A549 (cell line): Measurements from ENCODE around the gene ZBTB8A. TPM values are rescaled to one million over a fixed set of nuclear protein-coding genes. Genes with fewer than 3 reads are reported as not detected.

Experiments
- ATAC-seq, 2 experiments: fragments of 200-7000 bp in 1 of 2; fragments of >200 bp in 1 of 2; cut with Nextera tagmentation in 1 of 2; cut with Tn5 transposase in 1 of 2; 3 replicates each; pipeline versions ENCODE4 v1.8.0 to v1.9.1; 2018 to 2020; ENCODE audit warnings: mild to moderate bottlenecking in 1 of 2, moderate library complexity in 1 of 2
- CTCF ChIA-PET: fragments of 300-600 bp; sonication (Branson Sonifier 250); formaldehyde crosslinking; extraction: SDS; loops from one replicate; lab custom pipeline; 2021; ENCODE audit warnings: antibody characterized with exemption, inconsistent platforms; lab: Yijun Ruan, JAX
- POLR2A ChIA-PET: fragments of 350-600 bp; formaldehyde crosslinking; extraction: SDS; loops from one replicate; lab custom pipeline; 2021; ENCODE audit warnings: antibody characterized with exemption, inconsistent platforms; lab: Yijun Ruan, JAX
- DNase-seq, 2 experiments: peaks; one replicate each; pipeline versions ENCODE4 v3.0.0 to v3.0.0-alpha.2; 2011 to 2016; ENCODE audit warnings: low read depth in 1 of 2, low spot score in 1 of 2
- FAIRE-seq: peaks from 2 replicates; lab custom pipeline; 2011; peaks lifted over from hg19 to GRCh38; lab: Jason Lieb, UNC
- H3K27ac ChIP-seq, 2 experiments: fragments of >200 bp; sonication (Bioruptor Twin); formaldehyde crosslinking; 3 replicates each; pipeline ENCODE4 v1.5.1; 2016 to 2017
- H3K4me1 ChIP-seq: fragments of >200 bp; sonication (Bioruptor Twin); formaldehyde crosslinking; 3 replicates; pipeline ENCODE4 v1.6.1; 2016
- H3K4me2 ChIP-seq: fragments of >200 bp; sonication (Bioruptor Twin); formaldehyde crosslinking; 3 replicates; pipeline ENCODE4 v1.6.1; 2016
- H3K4me3 ChIP-seq: fragments of >200 bp; sonication (Bioruptor Twin); formaldehyde crosslinking; 3 replicates; pipeline ENCODE4 v1.5.1; 2016
- H3K9me3 ChIP-seq: fragments of >200 bp; sonication (Bioruptor Twin); formaldehyde crosslinking; 3 replicates; pipeline ENCODE4 v1.6.1; 2016
- BHLHE40 ChIP-seq: IDR thresholded peaks from 2 replicates; pipeline ENCODE4 v1.6.1; 2012; ENCODE audit warnings: low read depth, low read length, inconsistent platforms
- FOXS1 ChIP-seq: fragments of 250-450 bp; sonication (Bioruptor Pico); IDR thresholded peaks from 2 replicates; pipeline ENCODE4 v1.5.0; 2020; ENCODE audit warnings: mild to moderate bottlenecking, moderate library complexity
- GATA3 ChIP-seq: IDR thresholded peaks from 2 replicates; pipeline ENCODE4 v1.6.1; 2012; ENCODE audit warnings: borderline replicate concordance
- JUNB ChIP-seq: fragments of >200 bp; sonication (Bioruptor Twin); formaldehyde crosslinking; IDR thresholded peaks from 2 replicates; pipeline ENCODE4 v1.6.1; 2016
- KDM5A ChIP-seq: fragments of 200-600 bp; sonication (generic); IDR thresholded peaks from 2 replicates; pipeline ENCODE4 v1.6.1; 2016; ENCODE audit warnings: antibody characterized with exemption, mild to moderate bottlenecking
- MAZ ChIP-seq: fragments of 150-350 bp; IDR thresholded peaks from 2 replicates; pipeline ENCODE4 v1.6.1; 2014; ENCODE audit warnings: antibody characterized with exemption, low read depth, low read length, borderline replicate concordance
- MYC ChIP-seq: IDR thresholded peaks from 2 replicates; pipeline ENCODE4 v1.6.1; 2012; ENCODE audit warnings: mild to moderate bottlenecking, inconsistent platforms, low read length, improper control_type of control experiment, borderline replicate concordance
- NFE2L2 ChIP-seq: fragments of 150-350 bp; conservative IDR thresholded peaks from 2 replicates; pipeline ENCODE4 v1.6.1; 2014; ENCODE audit warnings: low read length
- PHF8 ChIP-seq: fragments of 200-600 bp; sonication (generic); IDR thresholded peaks from 2 replicates; pipeline ENCODE4 v1.6.1; 2016; ENCODE audit warnings: low read depth, mild to moderate bottlenecking, antibody characterized with exemption, moderate library complexity, borderline replicate concordance
- RCOR1 ChIP-seq: fragments of 150-350 bp; IDR thresholded peaks from 2 replicates; pipeline ENCODE4 v1.6.1; 2014; ENCODE audit warnings: antibody characterized with exemption, low read length, low read depth
- SREBF2 ChIP-seq: fragments of 450-650 bp; IDR thresholded peaks from 2 replicates; pipeline ENCODE4 v1.6.1; 2014; ENCODE audit warnings: mild to moderate bottlenecking, moderate library complexity
- ZSCAN20 ChIP-seq: fragments of 250-450 bp; sonication (Bioruptor Pico); IDR thresholded peaks from 2 replicates; pipeline ENCODE4 v1.8.0; 2022; ENCODE audit warnings: mild to moderate bottlenecking, moderate library complexity
- WGBS: methylation state at CpG from one replicate; pipeline ENCODE4 v1.1.6; 2017; ENCODE audit errors: missing lambda C conversion rate; 5-methylcytosine and 5-hydroxymethylcytosine counted together
- polyA plus RNA-seq, 4 experiments: library from polyadenylated mRNA; depleted of rRNA in 3 of 4; stranded (reverse); fragments of >200 nt; fragmentation: RNase III in 1 of 4; extraction: RNeasy Plus Mini Kit Qiagen cat#74134 plus additional on column Dnase treatment in 1 of 4; gene quantifications; 2 replicates in 3 of 4; 3 replicates in 1 of 4; pipeline ENCODE4 v1.2.3, GENCODE V29; 2011 to 2017
- TF ChIP-seq, protein P1 (sequence below): fragments of 250-450 bp; sonication (Bioruptor Pico); IDR thresholded peaks from 2 replicates; pipeline ENCODE4 v1.5.0; 2021; ENCODE audit warnings: mild to moderate bottlenecking, moderate library complexity, borderline replicate concordance
- TF ChIP-seq, protein P2 (sequence below): fragments of >200 bp; sonication (Bioruptor Twin); formaldehyde crosslinking; IDR thresholded peaks from 3 replicates; pipeline ENCODE4 v1.6.1; 2016
- TF ChIP-seq, protein P3 (sequence below): IDR thresholded peaks from 2 replicates; pipeline ENCODE4 v1.6.1; 2012
- TF ChIP-seq, protein P4 (sequence below): fragments of 200-600 bp; sonication (generic); IDR thresholded peaks from 2 replicates; pipeline ENCODE4 v1.6.1; 2016; ENCODE audit warnings: antibody characterized with exemption, mild to moderate bottlenecking, moderate library complexity
- TF ChIP-seq, protein P5 (sequence below): fragments of 250-450 bp; sonication (Bioruptor Pico); IDR thresholded peaks from 2 replicates; pipeline ENCODE4 v1.5.0; 2020; ENCODE audit warnings: low read depth, mild to moderate bottlenecking, moderate library complexity
- TF ChIP-seq, protein P6 (sequence below): fragments of >200 bp; sonication (Bioruptor Twin); formaldehyde crosslinking; IDR thresholded peaks from 2 replicates; pipeline ENCODE4 v1.6.1; 2016

The ZBTB8A gene
- polyA plus RNA-seq, 2 of the 4 experiments (the other 2 are of a cell fraction), result 2.7 to 6.0 TPM

DNA sequence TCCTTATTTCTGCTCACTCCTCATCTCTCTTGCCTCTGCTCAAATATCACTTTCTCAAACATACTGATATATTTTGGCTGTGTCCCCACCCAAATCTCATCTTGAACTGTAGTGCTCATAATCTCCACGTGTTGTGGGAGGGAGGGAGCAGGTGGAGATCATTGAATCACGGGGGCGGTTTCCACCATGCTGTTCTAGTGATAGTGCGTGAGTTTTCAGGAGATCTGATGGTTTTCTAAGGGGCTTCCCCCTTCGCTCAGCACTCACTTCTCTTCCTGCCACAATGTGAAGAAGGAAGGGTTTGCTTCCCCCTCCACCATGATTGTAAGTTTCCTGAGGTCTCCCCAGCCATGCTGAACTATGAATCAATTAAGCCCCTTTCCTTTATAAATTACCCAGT is 84.5 kb downstream of the ZBTB8A start:
- FAIRE-seq, result no peak
- CTCF ChIA-PET, result no interaction called here
- 85% methylated on average over 5 of the region's 5 CpGs for WGBS

DNA sequence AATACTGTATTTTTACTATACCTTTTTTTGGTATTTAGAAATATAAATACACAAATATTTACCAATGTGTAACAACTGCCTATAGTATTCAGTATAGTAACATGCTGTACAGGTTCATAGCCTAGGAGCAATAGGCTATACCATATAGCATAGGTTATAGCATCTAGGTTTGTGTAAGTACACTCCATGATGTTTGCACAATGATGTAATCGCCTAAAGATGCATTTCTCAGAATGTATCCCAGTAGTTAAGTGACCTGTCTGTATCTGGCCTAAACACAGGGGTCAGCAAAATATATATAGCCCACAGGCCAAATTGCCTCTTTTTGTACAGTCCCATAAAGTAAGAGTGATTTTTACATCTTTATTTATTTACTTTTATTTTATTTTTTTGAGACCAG is 86.9 kb downstream of the ZBTB8A start:
- Histone ChIP-seq H3K4me1 (0 out of 3 replicates have a peak, but pooled peaks cover 5% of the 10 kb centered on the region), H3K27ac (no peak overlapping the region), H3K4me3 (no peak overlapping the region), H3K4me2 (no peak overlapping the region), H3K9me3 (no peaks in the 10 kb centered on the region)
- no peak for ATAC-seq
- ChIA-PET CTCF (no interaction called here), POLR2A (no interaction called here)
- no peak for FAIRE-seq
- 87% methylated on average over 1 of the region's 1 CpG for WGBS
- TF ChIP-seq KDM5A, result no peak
- no peak for TF ChIP-seq JUNB
- no peak for TF ChIP-seq BHLHE40
- TF ChIP-seq, protein P1, sequence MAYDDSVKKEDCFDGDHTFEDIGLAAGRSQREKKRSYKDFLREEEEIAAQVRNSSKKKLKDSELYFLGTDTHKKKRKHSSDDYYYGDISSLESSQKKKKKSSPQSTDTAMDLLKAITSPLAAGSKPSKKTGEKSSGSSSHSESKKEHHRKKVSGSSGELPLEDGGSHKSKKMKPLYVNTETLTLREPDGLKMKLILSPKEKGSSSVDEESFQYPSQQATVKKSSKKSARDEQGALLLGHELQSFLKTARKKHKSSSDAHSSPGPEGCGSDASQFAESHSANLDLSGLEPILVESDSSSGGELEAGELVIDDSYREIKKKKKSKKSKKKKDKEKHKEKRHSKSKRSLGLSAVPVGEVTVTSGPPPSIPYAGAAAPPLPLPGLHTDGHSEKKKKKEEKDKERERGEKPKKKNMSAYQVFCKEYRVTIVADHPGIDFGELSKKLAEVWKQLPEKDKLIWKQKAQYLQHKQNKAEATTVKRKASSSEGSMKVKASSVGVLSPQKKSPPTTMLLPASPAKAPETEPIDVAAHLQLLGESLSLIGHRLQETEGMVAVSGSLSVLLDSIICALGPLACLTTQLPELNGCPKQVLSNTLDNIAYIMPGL, result no peak
- TF ChIP-seq MAZ, result no peak
- TF ChIP-seq FOXS1, result no peak
- TF ChIP-seq, protein P2, sequence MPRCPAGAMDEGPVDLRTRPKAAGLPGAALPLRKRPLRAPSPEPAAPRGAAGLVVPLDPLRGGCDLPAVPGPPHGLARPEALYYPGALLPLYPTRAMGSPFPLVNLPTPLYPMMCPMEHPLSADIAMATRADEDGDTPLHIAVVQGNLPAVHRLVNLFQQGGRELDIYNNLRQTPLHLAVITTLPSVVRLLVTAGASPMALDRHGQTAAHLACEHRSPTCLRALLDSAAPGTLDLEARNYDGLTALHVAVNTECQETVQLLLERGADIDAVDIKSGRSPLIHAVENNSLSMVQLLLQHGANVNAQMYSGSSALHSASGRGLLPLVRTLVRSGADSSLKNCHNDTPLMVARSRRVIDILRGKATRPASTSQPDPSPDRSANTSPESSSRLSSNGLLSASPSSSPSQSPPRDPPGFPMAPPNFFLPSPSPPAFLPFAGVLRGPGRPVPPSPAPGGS, result no peak
- TF ChIP-seq, protein P3, sequence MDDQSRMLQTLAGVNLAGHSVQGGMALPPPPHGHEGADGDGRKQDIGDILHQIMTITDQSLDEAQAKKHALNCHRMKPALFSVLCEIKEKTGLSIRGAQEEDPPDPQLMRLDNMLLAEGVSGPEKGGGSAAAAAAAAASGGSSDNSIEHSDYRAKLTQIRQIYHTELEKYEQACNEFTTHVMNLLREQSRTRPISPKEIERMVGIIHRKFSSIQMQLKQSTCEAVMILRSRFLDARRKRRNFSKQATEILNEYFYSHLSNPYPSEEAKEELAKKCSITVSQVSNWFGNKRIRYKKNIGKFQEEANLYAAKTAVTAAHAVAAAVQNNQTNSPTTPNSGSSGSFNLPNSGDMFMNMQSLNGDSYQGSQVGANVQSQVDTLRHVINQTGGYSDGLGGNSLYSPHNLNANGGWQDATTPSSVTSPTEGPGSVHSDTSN, result no peak
- TF ChIP-seq, all 56 proteins: peak for 0
- no peak for DNase-seq

More for the DNA sequence above, 84.5 kb downstream of the ZBTB8A start:
- POLR2A ChIA-PET, result no interaction called here
- no peak overlapping the region for H3K4me3 ChIP-seq
- ATAC-seq, result no peak
- H3K27ac ChIP-seq, result no peak overlapping the region
- TF ChIP-seq NFE2L2 (no peak), PHF8 (no peak), SREBF2 (no peak), RCOR1 (no peak), ZSCAN20 (no peak), JUNB (no peak), KDM5A (no peak), MYC (no peak), GATA3 (no peak)
- TF ChIP-seq, protein P2, result no peak
- TF ChIP-seq, protein P4, sequence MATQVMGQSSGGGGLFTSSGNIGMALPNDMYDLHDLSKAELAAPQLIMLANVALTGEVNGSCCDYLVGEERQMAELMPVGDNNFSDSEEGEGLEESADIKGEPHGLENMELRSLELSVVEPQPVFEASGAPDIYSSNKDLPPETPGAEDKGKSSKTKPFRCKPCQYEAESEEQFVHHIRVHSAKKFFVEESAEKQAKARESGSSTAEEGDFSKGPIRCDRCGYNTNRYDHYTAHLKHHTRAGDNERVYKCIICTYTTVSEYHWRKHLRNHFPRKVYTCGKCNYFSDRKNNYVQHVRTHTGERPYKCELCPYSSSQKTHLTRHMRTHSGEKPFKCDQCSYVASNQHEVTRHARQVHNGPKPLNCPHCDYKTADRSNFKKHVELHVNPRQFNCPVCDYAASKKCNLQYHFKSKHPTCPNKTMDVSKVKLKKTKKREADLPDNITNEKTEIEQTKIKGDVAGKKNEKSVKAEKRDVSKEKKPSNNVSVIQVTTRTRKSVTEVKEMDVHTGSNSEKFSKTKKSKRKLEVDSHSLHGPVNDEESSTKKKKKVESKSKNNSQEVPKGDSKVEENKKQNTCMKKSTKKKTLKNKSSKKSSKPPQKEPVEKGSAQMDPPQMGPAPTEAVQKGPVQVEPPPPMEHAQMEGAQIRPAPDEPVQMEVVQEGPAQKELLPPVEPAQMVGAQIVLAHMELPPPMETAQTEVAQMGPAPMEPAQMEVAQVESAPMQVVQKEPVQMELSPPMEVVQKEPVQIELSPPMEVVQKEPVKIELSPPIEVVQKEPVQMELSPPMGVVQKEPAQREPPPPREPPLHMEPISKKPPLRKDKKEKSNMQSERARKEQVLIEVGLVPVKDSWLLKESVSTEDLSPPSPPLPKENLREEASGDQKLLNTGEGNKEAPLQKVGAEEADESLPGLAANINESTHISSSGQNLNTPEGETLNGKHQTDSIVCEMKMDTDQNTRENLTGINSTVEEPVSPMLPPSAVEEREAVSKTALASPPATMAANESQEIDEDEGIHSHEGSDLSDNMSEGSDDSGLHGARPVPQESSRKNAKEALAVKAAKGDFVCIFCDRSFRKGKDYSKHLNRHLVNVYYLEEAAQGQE, result no peak
- TF ChIP-seq, protein P5, sequence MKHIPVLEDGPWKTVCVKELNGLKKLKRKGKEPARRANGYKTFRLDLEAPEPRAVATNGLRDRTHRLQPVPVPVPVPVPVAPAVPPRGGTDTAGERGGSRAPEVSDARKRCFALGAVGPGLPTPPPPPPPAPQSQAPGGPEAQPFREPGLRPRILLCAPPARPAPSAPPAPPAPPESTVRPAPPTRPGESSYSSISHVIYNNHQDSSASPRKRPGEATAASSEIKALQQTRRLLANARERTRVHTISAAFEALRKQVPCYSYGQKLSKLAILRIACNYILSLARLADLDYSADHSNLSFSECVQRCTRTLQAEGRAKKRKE, result no peak
- TF ChIP-seq, protein P6, sequence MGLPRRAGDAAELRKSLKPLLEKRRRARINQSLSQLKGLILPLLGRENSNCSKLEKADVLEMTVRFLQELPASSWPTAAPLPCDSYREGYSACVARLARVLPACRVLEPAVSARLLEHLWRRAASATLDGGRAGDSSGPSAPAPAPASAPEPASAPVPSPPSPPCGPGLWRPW, result no peak
- TF ChIP-seq, all 56 proteins: peak for 0
- Histone ChIP-seq H3K4me1 (0 out of 3 replicates have a peak, but pooled peaks cover 5% of the 10 kb centered on the region), H3K4me2 (no peak overlapping the region), H3K9me3 (no peaks in the 10 kb centered on the region)
- DNase-seq, result no peak
